ENCODE data around the gene AGBL1.

AGBL1 gene

GRCh38 chr15:86659724-86660411 lies 580.2 kb downstream of the AGBL1 start:
- no peak for DNase-seq

GRCh38 chr15:86661580-86661979 lies 581.9 kb downstream of the AGBL1 start:
- no peak for DNase-seq

GRCh38 chr15:86663304-86663703 lies 583.6 kb downstream of the AGBL1 start:
- DNase-seq, result no peak

- DNase-seq, result no peak
Observed at GRCh38 chr15:86663979-86664378, 584.3 kb downstream of the AGBL1 start.

GRCh38 chr15:86664581-86664980 lies 584.9 kb downstream of the AGBL1 start:
- no peak for DNase-seq

- no peak for DNase-seq
Observed at GRCh38 chr15:86676002-86676401, 596.3 kb downstream of the AGBL1 start.

GRCh38 chr15:86677278-86677677 lies 597.6 kb downstream of the AGBL1 start:
- no peak for DNase-seq

GRCh38 chr15:86685263-86685662 lies 605.6 kb downstream of the AGBL1 start:
- DNase-seq, result no peak

- no peak for DNase-seq
Observed at GRCh38 chr15:86689006-86689405, 609.3 kb downstream of the AGBL1 start.

GRCh38 chr15:86690566-86690965 lies 610.9 kb downstream of the AGBL1 start:
- no peak for DNase-seq

- no peak for DNase-seq
Observed at GRCh38 chr15:86691091-86691663, 611.5 kb downstream of the AGBL1 start.

GRCh38 chr15:86700864-86701610 lies 621.4 kb downstream of the AGBL1 start:
- DNase-seq, result no peak

- no peak for DNase-seq
Observed at GRCh38 chr15:86701611-86701963, 621.9 kb downstream of the AGBL1 start.

- no peak for DNase-seq
Observed at GRCh38 chr15:86706813-86707212, 627.1 kb downstream of the AGBL1 start.

GRCh38 chr15:86711476-86711875 lies 631.8 kb downstream of the AGBL1 start:
- no peak for DNase-seq

GRCh38 chr15:86714241-86714640 lies 634.6 kb downstream of the AGBL1 start:
- DNase-seq, result no peak

- no peak for DNase-seq
Observed at GRCh38 chr15:86725628-86726027, 646.0 kb downstream of the AGBL1 start.

GRCh38 chr15:86735247-86736040 lies 655.8 kb downstream of the AGBL1 start:
- DNase-seq, result no peak

- no peak for DNase-seq
Observed at GRCh38 chr15:86741917-86742316, 662.2 kb downstream of the AGBL1 start.

- no peak for DNase-seq
Observed at GRCh38 chr15:86743283-86743903, 663.7 kb downstream of the AGBL1 start.

- DNase-seq, result no peak
Observed at GRCh38 chr15:86744198-86744780, 664.6 kb downstream of the AGBL1 start.

- no peak for DNase-seq
Observed at GRCh38 chr15:86751116-86751515, 671.4 kb downstream of the AGBL1 start.

- DNase-seq, result no peak
Observed at GRCh38 chr15:86754846-86755245, 675.2 kb downstream of the AGBL1 start.
